A549 (cell line): ENCODE results near the gene APH1B. TPM values are rescaled to one million over a fixed set of nuclear protein-coding genes. Genes with fewer than 3 reads are reported as not detected.

Experiments
- ATAC-seq, 2 experiments: fragments of 200-7000 bp in 1 of 2; fragments of >200 bp in 1 of 2; cut with Nextera tagmentation in 1 of 2; cut with Tn5 transposase in 1 of 2; 3 replicates each; pipeline versions ENCODE4 v1.8.0 to v1.9.1; 2018 to 2020; ENCODE audit warnings: mild to moderate bottlenecking in 1 of 2, moderate library complexity in 1 of 2
- CTCF ChIA-PET: fragments of 300-600 bp; sonication (Branson Sonifier 250); formaldehyde crosslinking; extraction: SDS; loops from one replicate; lab custom pipeline; 2021; ENCODE audit warnings: antibody characterized with exemption, inconsistent platforms; lab: Yijun Ruan, JAX
- POLR2A ChIA-PET: fragments of 350-600 bp; formaldehyde crosslinking; extraction: SDS; loops from one replicate; lab custom pipeline; 2021; ENCODE audit warnings: antibody characterized with exemption, inconsistent platforms; lab: Yijun Ruan, JAX
- DNase-seq, 2 experiments: peaks; one replicate each; pipeline versions ENCODE4 v3.0.0 to v3.0.0-alpha.2; 2011 to 2016; ENCODE audit warnings: low read depth in 1 of 2, low spot score in 1 of 2
- FAIRE-seq: peaks from 2 replicates; lab custom pipeline; 2011; peaks lifted over from hg19 to GRCh38; lab: Jason Lieb, UNC
- H3K27ac ChIP-seq, 2 experiments: fragments of >200 bp; sonication (Bioruptor Twin); formaldehyde crosslinking; 3 replicates each; pipeline ENCODE4 v1.5.1; 2016 to 2017
- H3K4me1 ChIP-seq: fragments of >200 bp; sonication (Bioruptor Twin); formaldehyde crosslinking; 3 replicates; pipeline ENCODE4 v1.6.1; 2016
- H3K4me2 ChIP-seq: fragments of >200 bp; sonication (Bioruptor Twin); formaldehyde crosslinking; 3 replicates; pipeline ENCODE4 v1.6.1; 2016
- H3K4me3 ChIP-seq: fragments of >200 bp; sonication (Bioruptor Twin); formaldehyde crosslinking; 3 replicates; pipeline ENCODE4 v1.5.1; 2016
- H3K9me3 ChIP-seq: fragments of >200 bp; sonication (Bioruptor Twin); formaldehyde crosslinking; 3 replicates; pipeline ENCODE4 v1.6.1; 2016
- CBX2 ChIP-seq: fragments of 200-600 bp; sonication (generic); IDR thresholded peaks from 2 replicates; pipeline ENCODE4 v1.6.1; 2016; ENCODE audit warnings: low read depth, mild to moderate bottlenecking, borderline replicate concordance
- CEBPB ChIP-seq, 2 experiments: fragments of >200 bp in 1 of 2; sonication (Bioruptor Twin) in 1 of 2; formaldehyde crosslinking in 1 of 2; IDR thresholded peaks; 2 replicates each; pipeline ENCODE4 v1.6.1; 2012 to 2016
- CHD2 ChIP-seq: fragments of 150-350 bp; IDR thresholded peaks from 2 replicates; pipeline ENCODE4 v1.6.1; 2014; ENCODE audit warnings: low read length; ENCODE audit not compliant: partially characterized antibody
- EHF ChIP-seq: fragments of 250-450 bp; sonication (Bioruptor Pico); IDR thresholded peaks from 2 replicates; pipeline ENCODE4 v1.5.0; 2020; ENCODE audit warnings: mild to moderate bottlenecking
- EHMT2 ChIP-seq: fragments of 200-600 bp; sonication (generic); IDR thresholded peaks from 2 replicates; pipeline ENCODE4 v1.6.1; 2016; ENCODE audit warnings: antibody characterized with exemption, low read depth, mild to moderate bottlenecking, moderate library complexity
- EP300 ChIP-seq, 2 experiments: fragments of >200 bp; sonication (Bioruptor Twin); formaldehyde crosslinking; IDR thresholded peaks; 2 replicates in 1 of 2; 3 replicates in 1 of 2; pipeline ENCODE4 v1.6.1; 2016 to 2017
- HOXA7 ChIP-seq: fragments of 250-450 bp; sonication (Bioruptor Pico); IDR thresholded peaks from 2 replicates; pipeline ENCODE4 v1.5.0; 2020; ENCODE audit warnings: mild to moderate bottlenecking, moderate library complexity
- JUN ChIP-seq, 2 experiments: fragments of >200 bp; sonication (Bioruptor Twin); formaldehyde crosslinking; IDR thresholded peaks; 2 replicates in 1 of 2; 3 replicates in 1 of 2; pipeline ENCODE4 v1.6.1; 2016 to 2017
- KDM1A ChIP-seq: fragments of 200-600 bp; sonication (generic); IDR thresholded peaks from 2 replicates; pipeline ENCODE4 v1.6.1; 2016; ENCODE audit warnings: low read depth, mild to moderate bottlenecking
- MAZ ChIP-seq: fragments of 150-350 bp; IDR thresholded peaks from 2 replicates; pipeline ENCODE4 v1.6.1; 2014; ENCODE audit warnings: antibody characterized with exemption, low read depth, low read length, borderline replicate concordance
- POLR2AphosphoS2 ChIP-seq: conservative IDR thresholded peaks from 2 replicates; pipeline ENCODE4 v1.6.1; 2012; ENCODE audit warnings: low read length, improper control_type of control experiment, inconsistent platforms
- RAD21 ChIP-seq, 2 experiments: fragments of >200 bp in 1 of 2; sonication (Bioruptor Twin) in 1 of 2; formaldehyde crosslinking in 1 of 2; IDR thresholded peaks in 1 of 2; conservative IDR thresholded peaks in 1 of 2; 2 replicates in 1 of 2; 3 replicates in 1 of 2; pipeline ENCODE4 v1.6.1; 2012 to 2018; ENCODE audit warnings: inconsistent platforms in 1 of 2
- RARB ChIP-seq: fragments of 250-450 bp; sonication (Bioruptor Pico); IDR thresholded peaks from 2 replicates; pipeline ENCODE4 v1.8.0; 2021; ENCODE audit warnings: mild to moderate bottlenecking, moderate library complexity
- RCOR1 ChIP-seq: fragments of 150-350 bp; IDR thresholded peaks from 2 replicates; pipeline ENCODE4 v1.6.1; 2014; ENCODE audit warnings: antibody characterized with exemption, low read length, low read depth
- REST ChIP-seq: fragments of 200-600 bp; sonication (generic); IDR thresholded peaks from 2 replicates; pipeline ENCODE4 v1.6.1; 2016; ENCODE audit warnings: antibody characterized with exemption, mild to moderate bottlenecking, moderate library complexity
- RFX5 ChIP-seq: fragments of 450-650 bp; IDR thresholded peaks from 2 replicates; pipeline ENCODE4 v1.7.1; 2014; ENCODE audit warnings: antibody characterized with exemption, mild to moderate bottlenecking, moderate library complexity
- SMC3 ChIP-seq: fragments of >200 bp; sonication (Bioruptor Twin); formaldehyde crosslinking; IDR thresholded peaks from 3 replicates; pipeline ENCODE4 v1.6.1; 2018; ENCODE audit warnings: inconsistent platforms
- SREBF2 ChIP-seq: fragments of 450-650 bp; IDR thresholded peaks from 2 replicates; pipeline ENCODE4 v1.6.1; 2014; ENCODE audit warnings: mild to moderate bottlenecking, moderate library complexity
- ZC3H11A ChIP-seq: fragments of 450-650 bp; IDR thresholded peaks from 2 replicates; pipeline ENCODE4 v1.6.1; 2014; ENCODE audit warnings: antibody characterized with exemption, mild to moderate bottlenecking
- ZFP36 ChIP-seq: fragments of 450-650 bp; IDR thresholded peaks from 2 replicates; pipeline ENCODE4 v1.6.1; 2014; ENCODE audit warnings: borderline replicate concordance; ENCODE audit not compliant: partially characterized antibody
- WGBS: methylation state at CpG from one replicate; pipeline ENCODE4 v1.1.6; 2017; ENCODE audit errors: missing lambda C conversion rate; 5-methylcytosine and 5-hydroxymethylcytosine counted together
- polyA plus RNA-seq, 4 experiments: library from polyadenylated mRNA; depleted of rRNA in 3 of 4; stranded (reverse); fragments of >200 nt; fragmentation: RNase III in 1 of 4; extraction: RNeasy Plus Mini Kit Qiagen cat#74134 plus additional on column Dnase treatment in 1 of 4; gene quantifications; 2 replicates in 3 of 4; 3 replicates in 1 of 4; pipeline ENCODE4 v1.2.3, GENCODE V29; 2011 to 2017
- TF ChIP-seq, protein P1 (sequence below): IDR thresholded peaks from 2 replicates; pipeline ENCODE4 v1.6.1; 2012
- TF ChIP-seq, protein P2 (sequence below): IDR thresholded peaks from 2 replicates; pipeline ENCODE4 v1.6.1; 2012

The APH1B gene
- polyA plus RNA-seq, 2 of the 4 experiments (the other 2 are of a cell fraction) = 16.4 to 28.5 TPM

DNA sequence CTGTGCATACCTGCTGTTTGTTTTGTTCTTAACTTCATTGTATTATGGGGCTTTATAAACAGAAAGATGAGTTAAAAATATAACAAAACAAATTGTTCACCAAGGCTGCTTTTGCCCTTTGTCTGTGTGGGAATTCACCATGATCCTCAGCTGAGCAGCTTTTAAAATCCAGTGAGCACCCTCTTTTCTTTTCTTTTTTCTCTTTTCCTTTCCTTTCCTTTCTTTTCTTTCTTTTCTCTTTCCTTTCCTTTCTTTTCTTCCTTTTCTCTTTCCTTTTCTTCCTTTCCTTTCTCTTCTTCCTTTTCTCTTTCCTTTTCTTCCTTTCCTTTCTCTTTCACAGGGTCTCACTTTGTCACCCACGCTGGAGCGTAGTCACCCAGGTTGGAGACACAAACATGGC lies 49.7 kb upstream of the APH1B start:
- Histone ChIP-seq H3K27ac (no peak overlapping the region), H3K9me3 (no peaks in the 10 kb centered on the region), H3K4me1 (peaks cover 20% of the 10 kb centered on the region; the same call in 2 of the 3 replicates), H3K4me3 (no peak overlapping the region), H3K4me2 (no peak overlapping the region)
- DNase-seq (no peak), FAIRE-seq (no peak), ATAC-seq (no peak)
- ChIA-PET POLR2A (no interaction called here), CTCF (interaction anchor here (1.2 to 2.4 kb wide), 4 partner anchors 10 to 49 kb away, joined by 3 to 9 read pairs (median 4); partner anchors contain the start of gene APH1B)
- TF ChIP-seq JUN (IDR thresholded peaks at IDR 0.05) (no peak), POLR2AphosphoS2 (no peak), EHF (CRISPR knock-in tag) (no peak), HOXA7 (CRISPR knock-in tag) (no peak), RAD21 (conservative IDR thresholded peaks at IDR 0.05 in 1 of 2, IDR thresholded peaks at IDR 0.05 in 1 of 2) (no peak), RARB (CRISPR knock-in tag) (no peak), MAZ (no peak), REST (no peak), EHMT2 (no peak), SREBF2 (no peak), ZFP36 (no peak), ZC3H11A (no peak), CHD2 (no peak)
- TF ChIP-seq, protein P1, sequence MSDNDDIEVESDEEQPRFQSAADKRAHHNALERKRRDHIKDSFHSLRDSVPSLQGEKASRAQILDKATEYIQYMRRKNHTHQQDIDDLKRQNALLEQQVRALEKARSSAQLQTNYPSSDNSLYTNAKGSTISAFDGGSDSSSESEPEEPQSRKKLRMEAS = no peak
- 100% methylated on average over 2 of the region's 2 CpGs for WGBS

GRCh38 chr15:63231206-63231605 lies 46.2 kb upstream of the APH1B start:
- DNase-seq (no peak), FAIRE-seq (no peak), ATAC-seq (no peak)
- TF ChIP-seq RCOR1 = no peak
- TF ChIP-seq CHD2 = no peak
- TF ChIP-seq RFX5 = no peak
- no peak for TF ChIP-seq MAZ
- TF ChIP-seq, protein P2, sequence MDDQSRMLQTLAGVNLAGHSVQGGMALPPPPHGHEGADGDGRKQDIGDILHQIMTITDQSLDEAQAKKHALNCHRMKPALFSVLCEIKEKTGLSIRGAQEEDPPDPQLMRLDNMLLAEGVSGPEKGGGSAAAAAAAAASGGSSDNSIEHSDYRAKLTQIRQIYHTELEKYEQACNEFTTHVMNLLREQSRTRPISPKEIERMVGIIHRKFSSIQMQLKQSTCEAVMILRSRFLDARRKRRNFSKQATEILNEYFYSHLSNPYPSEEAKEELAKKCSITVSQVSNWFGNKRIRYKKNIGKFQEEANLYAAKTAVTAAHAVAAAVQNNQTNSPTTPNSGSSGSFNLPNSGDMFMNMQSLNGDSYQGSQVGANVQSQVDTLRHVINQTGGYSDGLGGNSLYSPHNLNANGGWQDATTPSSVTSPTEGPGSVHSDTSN = no peak
- TF ChIP-seq SMC3 = no peak
- TF ChIP-seq CEBPB (IDR thresholded peaks at IDR 0.05) = no peak
- no peak for TF ChIP-seq HOXA7 (CRISPR knock-in tag)
- TF ChIP-seq, protein P1 = no peak
- no peak for TF ChIP-seq KDM1A
- TF ChIP-seq JUN (IDR thresholded peaks at IDR 0.05) = no peak
- TF ChIP-seq EHMT2 = no peak
- TF ChIP-seq CBX2 = no peak
- TF ChIP-seq EP300 (IDR thresholded peaks at IDR 0.05) = no peak
- no peak overlapping the region for H3K27ac ChIP-seq
- H3K4me3 ChIP-seq = no peak overlapping the region
- ChIA-PET POLR2A (interaction anchor here (0.7 to 1.0 kb wide), 2 partner anchors 10 to 75 kb away, joined by 3 to 4 read pairs; no protein-coding TSS in a partner anchor), CTCF (interaction anchor here (0.9 to 1.2 kb wide), 4 partner anchors 9 to 172 kb away, joined by 3 to 4 read pairs (median 3); no protein-coding TSS in a partner anchor)
- H3K4me2 ChIP-seq = no peak overlapping the region
- WGBS = 96% methylated on average over 3 of the region's 3 CpGs
- H3K4me1 ChIP-seq = peaks cover 53% of the 10 kb centered on the region
- no peaks in the 10 kb centered on the region for H3K9me3 ChIP-seq
